H1 (cell line): ENCODE results near the gene ZNF829. TPM values are rescaled to one million over a fixed set of nuclear protein-coding genes. Genes with fewer than 3 reads are reported as not detected.

Source experiments
- ASH2L ChIP-seq: fragments of 200-600, 300-600 bp; sonication (generic); IDR thresholded peaks from one replicate; pipeline ENCODE4 v1.7.1; 2017; ENCODE audit warnings: low read length
- BACH1 ChIP-seq: IDR thresholded peaks from 2 replicates; pipeline ENCODE4 v1.6.1; 2012; ENCODE audit warnings: low read length, improper control_type of control experiment
- BCL11A ChIP-seq, 2 experiments: IDR thresholded peaks; one replicate each; pipeline ENCODE4 v1.6.1; 2011; ENCODE audit warnings: low read depth in 2 of 2, low read length in 2 of 2, mild to moderate bottlenecking in 2 of 2
- CHD1 ChIP-seq: IDR thresholded peaks from 2 replicates; pipeline ENCODE4 v1.6.1; 2012; ENCODE audit warnings: low read depth, low read length, improper control_type of control experiment
- CTCF ChIP-seq, 3 experiments: IDR thresholded peaks; 1 replicate in 2 of 3; 2 replicates in 1 of 3; pipeline versions ENCODE4 v1.5.1 to v1.6.1; 2011; ENCODE audit warnings: low read length in 3 of 3, mild to moderate bottlenecking in 3 of 3, inconsistent platforms in 2 of 3, low read depth in 1 of 3, moderate library complexity in 1 of 3; ENCODE audit not compliant: insufficient read depth in 1 of 3; ENCODE audit errors: control extremely low read depth in 1 of 3
- E2F6 ChIP-seq: IDR thresholded peaks from 2 replicates; pipeline ENCODE4 v1.6.1; 2012; ENCODE audit warnings: inconsistent platforms
- GABPA ChIP-seq: IDR thresholded peaks from 2 replicates; pipeline ENCODE4 v1.6.1; 2011; ENCODE audit warnings: mild to moderate bottlenecking, low read length, moderate library complexity, borderline replicate concordance; ENCODE audit not compliant: insufficient read depth
- HDAC2 ChIP-seq, 2 experiments: fragments of 300-600 bp in 1 of 2; sonication (generic) in 1 of 2; IDR thresholded peaks; 2 replicates each; pipeline ENCODE4 v1.6.1; 2011 to 2012; ENCODE audit warnings: low read depth in 2 of 2, low read length in 2 of 2, mild to moderate bottlenecking in 2 of 2, moderate library complexity in 2 of 2, borderline replicate concordance in 1 of 2, inconsistent platforms in 1 of 2
- JUND ChIP-seq: IDR thresholded peaks from 2 replicates; pipeline ENCODE4 v1.6.1; 2011; ENCODE audit warnings: mild to moderate bottlenecking, improper control_type of control experiment, low read length
- KDM1A ChIP-seq: fragments of 200-600, 300-600 bp; sonication (generic); IDR thresholded peaks from 2 replicates; pipeline ENCODE4 v1.7.1; 2016; ENCODE audit warnings: mild to moderate bottlenecking, low read length, borderline replicate concordance
- POLR2A ChIP-seq, 2 experiments: IDR thresholded peaks; 1 replicate in 1 of 2; 2 replicates in 1 of 2; pipeline ENCODE4 v1.6.1; 2011; ENCODE audit warnings: low read depth in 2 of 2, low read length in 2 of 2, mild to moderate bottlenecking in 2 of 2; ENCODE audit errors: control extremely low read depth in 1 of 2
- POU5F1 ChIP-seq: IDR thresholded peaks from 2 replicates; pipeline ENCODE4 v1.6.1; 2011; ENCODE audit warnings: low read depth, mild to moderate bottlenecking, low read length, moderate library complexity
- RNF2 ChIP-seq: fragments of 200-900, 300-1000 bp; sonication (generic); IDR thresholded peaks from 2 replicates; pipeline ENCODE4 v1.7.1; 2016; ENCODE audit warnings: borderline replicate concordance, low read depth, mild to moderate bottlenecking, antibody characterized with exemption, low read length; ENCODE audit not compliant: poor library complexity, severe bottlenecking; ENCODE audit errors: missing control alignments
- SAP30 ChIP-seq: fragments of 300-600 bp; sonication (generic); IDR thresholded peaks from 2 replicates; pipeline ENCODE4 v1.7.1; 2012; ENCODE audit warnings: low read length, moderate library complexity, mild to moderate bottlenecking, inconsistent platforms; ENCODE audit not compliant: insufficient read depth, insufficient replicate concordance
- SIN3A ChIP-seq, 2 experiments: IDR thresholded peaks in 1 of 2; conservative IDR thresholded peaks in 1 of 2; 2 replicates each; pipeline ENCODE4 v1.6.1; 2011 to 2012; ENCODE audit warnings: low read length in 2 of 2, improper control_type of control experiment in 1 of 2, low read depth in 1 of 2, mild to moderate bottlenecking in 1 of 2
- SP1 ChIP-seq: IDR thresholded peaks from 2 replicates; pipeline ENCODE4 v1.6.1; 2011; ENCODE audit warnings: low read depth, low read length
- SP4 ChIP-seq: IDR thresholded peaks from 2 replicates; pipeline ENCODE4 v1.6.1; 2012; ENCODE audit warnings: low read length, inconsistent platforms
- TBP ChIP-seq: IDR thresholded peaks from 2 replicates; pipeline ENCODE4 v1.6.1; 2011; ENCODE audit warnings: low read depth, low read length, improper control_type of control experiment
- YY1 ChIP-seq: IDR thresholded peaks from 2 replicates; pipeline ENCODE4 v1.6.1; 2011; ENCODE audit warnings: low read depth, mild to moderate bottlenecking, low read length
- ZNF274 ChIP-seq: IDR thresholded peaks from 2 replicates; pipeline ENCODE4 v1.7.0; 2012; ENCODE audit warnings: low read length, borderline replicate concordance; ENCODE audit errors: extremely low read depth
- polyA plus RNA-seq, 7 experiments: library from polyadenylated mRNA; depleted of rRNA in 3 of 7; stranded (reverse) in 5 of 7; unstranded in 2 of 7; fragments of >200 nt in 5 of 7; fragments of 200-250 nt in 2 of 7; gene quantifications; 1 replicate in 5 of 7; 2 replicates in 1 of 7; 4 replicates in 1 of 7; pipeline versions ENCODE4 v1.2.1 to v1.2.3, GENCODE V29; 2011 to 2013; ENCODE audit warnings: missing spikeins in 2 of 7, mixed read lengths in 2 of 7
- total RNA-seq: library from RNA; stranded (reverse); fragmentation: NEBNext Ultra II Directional; extraction: Animal tissue kit (Norgen Biotek cat#: 25700); gene quantifications from 2 replicates; pipeline ENCODE4 v1.2.1, GENCODE V29; 2021

Gene ZNF829
- total and polyA plus RNA-seq, 2 of the 8 experiments (the other 6 are each of a cell fraction or from before 2014, with no cell fraction given): 1.3 to 3.3 TPM

GRCh38 chr19:36850559-36851442 is 65.3 kb downstream of the ZNF829 start, which contains the start of gene ZNF345 (continued):
- TF ChIP-seq GABPA (no peak), SP1 (no peak), CHD1 (no peak), SAP30 (peak; percentile 21), KDM1A (no peak), BACH1 (0 out of 2 replicates have a peak, but pooled peaks have one; percentile 5), BCL11A (IDR thresholded peaks at IDR 0.05; ENCODE audit: low read depth in 2 of 2, low read length in 2 of 2) (no peak), POU5F1 (no peak), E2F6 (no peak), HDAC2 (IDR thresholded peaks at IDR 0.05; ENCODE audit: borderline replicate concordance in 1 of 2, low read depth in 2 of 2, low read length in 2 of 2) (no peak), ZNF274 (no peak), CTCF (IDR thresholded peaks at IDR 0.05; ENCODE audit: control extremely low read depth in 1 of 3, insufficient read depth in 1 of 3, low read depth in 1 of 3, low read length in 3 of 3) (no peak), POLR2A (IDR thresholded peaks at IDR 0.05; ENCODE audit: control extremely low read depth in 1 of 2, low read depth in 2 of 2, low read length in 2 of 2) (peak; percentile 64 to 85; a peak in 2 of 3 replicates), YY1 (0 out of 2 replicates have a peak, but pooled peaks have one; percentile 32), JUND (no peak), SP4 (no peak), SIN3A (conservative IDR thresholded peaks at IDR 0.05 in 1 of 2, IDR thresholded peaks at IDR 0.05 in 1 of 2; ENCODE audit: low read depth in 1 of 2, low read length in 2 of 2) (peak; percentile 64 to 68; a peak in 1 of 4 replicates), TBP (peak; percentile 70), ASH2L (peak; percentile 44), RNF2 (no peak)
